CD14-positive monocyte (primary cell): ENCODE data around the gene RAET1G. TPM values are rescaled to one million over a fixed set of nuclear protein-coding genes. Genes with fewer than 3 reads are reported as not detected.
"Not testable (repeated sequence)": the region's sequence is repeated elsewhere in the genome, so short reads cannot be mapped to it uniquely, and the experiment has no call there.

Experiments
- DNase-seq, 3 donors: peaks; one replicate each; pipeline ENCODE4 v3.0.0-alpha.2; 2011 to 2022
- H2AFZ ChIP-seq: 2 replicates; pipeline ENCODE4 v1.6.0; 2012; ENCODE audit warnings: mild to moderate bottlenecking, low read depth, low read length, inconsistent platforms; ENCODE audit not compliant: insufficient read depth, poor library complexity, severe bottlenecking
- H3K27ac ChIP-seq, 2 donors: 1 replicate in 1 of 2; 2 replicates in 1 of 2; pipeline ENCODE4 v1.5.1; 2012 to 2013; ENCODE audit warnings: low read length in 2 of 2, control low read depth in 1 of 2, inconsistent platforms in 1 of 2, low read depth in 1 of 2, mild to moderate bottlenecking in 1 of 2
- H3K27me3 ChIP-seq, 2 donors: one replicate each; pipeline versions ENCODE4 v1.6.0 to v1.6.1; 2011 to 2013; ENCODE audit warnings: low read length in 2 of 2; ENCODE audit not compliant: control insufficient read depth in 2 of 2, insufficient read depth in 2 of 2
- H3K36me3 ChIP-seq, 2 donors: replicated peaks in 1 of 2; 1 replicate in 1 of 2; 2 replicates in 1 of 2; pipeline versions ENCODE4 v1.5.1 to v1.6.1; 2012 to 2013; ENCODE audit warnings: low read length in 2 of 2, control low read depth in 1 of 2, inconsistent platforms in 1 of 2, mild to moderate bottlenecking in 1 of 2; ENCODE audit not compliant: insufficient read depth in 2 of 2, control insufficient read depth in 1 of 2
- H3K4me1 ChIP-seq, 2 donors: 1 replicate in 1 of 2; 2 replicates in 1 of 2; pipeline versions ENCODE4 v1.5.1 to v1.6.1; 2012 to 2013; ENCODE audit warnings: low read length in 2 of 2, control low read depth in 1 of 2, inconsistent platforms in 1 of 2, mild to moderate bottlenecking in 1 of 2, moderate library complexity in 1 of 2; ENCODE audit not compliant: insufficient read depth in 2 of 2, control insufficient read depth in 1 of 2
- H3K4me2 ChIP-seq: replicated peaks from 2 replicates; pipeline ENCODE3; 2012; ENCODE audit warnings: low read length, moderate library complexity, mild to moderate bottlenecking; ENCODE audit not compliant: poor library complexity, severe bottlenecking; ENCODE audit errors: extremely low read depth
- H3K4me3 ChIP-seq, 3 experiments: fragments of 200-600 bp in 1 of 3; sonication (generic) in 1 of 3; replicated peaks in 1 of 3; 1 replicate in 2 of 3; 2 replicates in 1 of 3; pipeline ENCODE4 v1.5.1; 2011 to 2013; ENCODE audit warnings: low read length in 3 of 3, mild to moderate bottlenecking in 3 of 3, control low read depth in 2 of 3, low read depth in 2 of 3, inconsistent platforms in 1 of 3, moderate library complexity in 1 of 3
- H3K79me2 ChIP-seq: 2 replicates; pipeline ENCODE4 v1.6.0; 2012; ENCODE audit warnings: mild to moderate bottlenecking, control low read depth, inconsistent platforms, low read length, moderate library complexity; ENCODE audit not compliant: insufficient read depth
- H3K9ac ChIP-seq: 2 replicates; pipeline ENCODE4 v1.6.0; 2017; ENCODE audit warnings: low read length, mild to moderate bottlenecking; ENCODE audit not compliant: insufficient read depth, poor library complexity, severe bottlenecking
- H3K9me3 ChIP-seq, 2 donors: replicated peaks in 1 of 2; 1 replicate in 1 of 2; 2 replicates in 1 of 2; pipeline versions ENCODE4 v1.5.1 to v1.6.1; 2012 to 2013; ENCODE audit warnings: low read length in 2 of 2, control low read depth in 1 of 2; ENCODE audit not compliant: control insufficient read depth in 1 of 2, insufficient read depth in 1 of 2
- H4K20me1 ChIP-seq: 2 replicates; pipeline ENCODE4 v1.6.0; 2012; ENCODE audit warnings: mild to moderate bottlenecking, low read length, control low read depth, moderate library complexity; ENCODE audit not compliant: insufficient read depth
- H3K27ac Mint-ChIP-seq, 7 donors: one replicate each; pipeline ENCODE4 v1.8.0; 2020; ENCODE audit warnings: mild to moderate bottlenecking in 7 of 7, mixed read lengths in 7 of 7, moderate library complexity in 6 of 7, inconsistent platforms in 2 of 7
- H3K27me3 Mint-ChIP-seq, 3 donors: one replicate each; pipeline ENCODE4 v1.8.0; 2021 to 2022; ENCODE audit warnings: low read depth in 3 of 3, mild to moderate bottlenecking in 3 of 3, mixed read lengths in 3 of 3, moderate library complexity in 3 of 3, inconsistent platforms in 1 of 3
- H3K36me3 Mint-ChIP-seq, 2 donors: one replicate each; pipeline ENCODE4 v1.8.0; 2020; ENCODE audit warnings: mixed read lengths in 2 of 2, inconsistent platforms in 1 of 2, mild to moderate bottlenecking in 1 of 2
- H3K4me1 Mint-ChIP-seq: one replicate; pipeline ENCODE4 v1.8.0; 2020; ENCODE audit warnings: mild to moderate bottlenecking, mixed read lengths
- H3K4me3 Mint-ChIP-seq, 2 donors: one replicate each; pipeline ENCODE4 v1.8.0; 2020; ENCODE audit warnings: mild to moderate bottlenecking in 2 of 2, mixed read lengths in 2 of 2, moderate library complexity in 1 of 2
- H3K9me3 Mint-ChIP-seq, 7 donors: one replicate each; pipeline ENCODE4 v1.8.0; 2020 to 2022; ENCODE audit warnings: mixed read lengths in 7 of 7, mild to moderate bottlenecking in 6 of 7, moderate library complexity in 6 of 7, inconsistent platforms in 2 of 7
- CTCF ChIP-seq: fragments of 200-600 bp; IDR thresholded peaks from one replicate; pipeline ENCODE4 v1.8.0; 2022; ENCODE audit warnings: antibody characterized with exemption, mild to moderate bottlenecking
- WGBS: methylation state at CpG from one replicate; pipeline ENCODE4 v1.1.5; 2013; ENCODE audit warnings: missing lambda C conversion rate; ENCODE audit not compliant: insufficient coverage; 5-methylcytosine and 5-hydroxymethylcytosine counted together
- intact Hi-C, 2 donors: fragments of 100-400 bp; cut with micrococcal nuclease; formaldehyde crosslinking; loops; one replicate each; pipeline versions ENCODE4 v1.15.0 to v1.15.1; 2023
- polyA minus RNA-seq: library from RNA; depleted of rRNA, polyadenylated mRNA; stranded (reverse); fragments of >200 nt; gene quantifications from 2 replicates; pipeline ENCODE4 v1.2.3, GENCODE V29; 2012
- polyA plus RNA-seq, 3 donors: library from polyadenylated mRNA; depleted of rRNA in 1 of 3; unstranded in 2 of 3; stranded (reverse) in 1 of 3; fragments of 300-500 nt in 2 of 3; fragments of >200 nt in 1 of 3; fragmentation: Illumina TruSeq in 2 of 3; gene quantifications; 1 replicate in 2 of 3; 2 replicates in 1 of 3; pipeline ENCODE4 v1.2.3, GENCODE V29; 2012 to 2021
- total RNA-seq, 12 experiments: library from RNA in 1 of 12; stranded (reverse) in 1 of 12; fragments of 120-200 nt in 1 of 12; gene quantifications; one replicate each; pipeline ENCODE4 v1.2.4 and lab custom pipeline; 2013 to 2026; ENCODE audit warnings: mixed read lengths in 6 of 12, inconsistent platforms in 1 of 12

Gene RAET1G
- total RNA-seq (2013), result not detected
- polyA plus RNA-seq (not detected), polyA minus RNA-seq (not detected in 2 replicates), total RNA-seq (lab: John Stamatoyannopoulos, UW) (0 to 0.81 (median 0.18) reads per million in 11 experiments)

GRCh38 chr6:149922642-149923326 lies at the start of gene RAET1G:
Gene RAET1G, minus strand, starts transcription at chr6:149923121. Its CDS starts 111 bp downstream, at chr6:149923010.
- Mint-ChIP-seq H3K27ac (peak within 1 kb of the TSS in 4 of 7 donors; percentile 18 to 59 (median 40)), H3K9me3 (peaks cover 0 to 26% (median 16%) of the 10 kb centered on the region in 7 donors), H3K4me3 (peak within 1 kb of the TSS; percentile 78 to 96), H3K27me3 (peaks cover 63 to 75% (median 70%) of the 10 kb centered on the region in 3 donors), H3K4me1 (peaks cover 31% of the 10 kb centered on the region), H3K36me3 (peaks cover 8 to 15% of the 10 kb centered on the region in 2 donors)
- H2AFZ ChIP-seq, result peak within 1 kb of the TSS; percentile 66
- H3K4me3 ChIP-seq, result peak within 1 kb of the TSS; percentile 8 to 73 (median 23)
- H3K36me3 ChIP-seq, result no peaks in the 10 kb centered on the region
- peaks cover 28 to 29% of the 10 kb centered on the region in 2 donors for H3K4me1 ChIP-seq
- peak within 1 kb of the TSS; percentile 75 for H3K4me2 ChIP-seq
- WGBS, result under 1% methylated on average over 36 of the region's 40 CpGs
- H4K20me1 ChIP-seq, result no peaks in the 10 kb centered on the region
- peak; percentile 75 to 82 (median 76) for DNase-seq
- no peak within 1 kb of the TSS for H3K27ac ChIP-seq
- TF ChIP-seq CTCF, result no peak
- H3K79me2 ChIP-seq, result no peaks in the 10 kb centered on the region
- H3K9ac ChIP-seq, result peak within 1 kb of the TSS; percentile 27
- H3K9me3 ChIP-seq, result peaks cover 0 to 4% of the 10 kb centered on the region in 2 donors
- intact Hi-C loops, result loop anchor here in 1 of 2 donors (5.0 to 10.0 kb wide), 2 partner anchors 85 to 198 kb away; no protein-coding TSS in a partner anchor
- peaks cover 25 to 60% of the 10 kb centered on the region in 2 donors for H3K27me3 ChIP-seq

- H3K4me1 ChIP-seq, result peaks cover 8% of the 10 kb centered on the region in 2 donors
- H3K9me3 Mint-ChIP-seq, result peaks cover 2 to 23% (median 12%) of the 10 kb centered on the region in 7 donors
- H3K36me3 ChIP-seq, result no peaks in the 10 kb centered on the region
- WGBS, result 85% methylated on average over 2 of the region's 2 CpGs
- H3K27ac ChIP-seq, result no peak overlapping the region
- no peak overlapping the region for H3K4me2 ChIP-seq
- no peaks in the 10 kb centered on the region for H3K79me2 ChIP-seq
- H3K27me3 Mint-ChIP-seq, result peaks cover 57 to 76% (median 62%) of the 10 kb centered on the region in 3 donors
- peaks cover 3% of the 10 kb centered on the region for H4K20me1 ChIP-seq
- no peak for DNase-seq
- peaks cover 7% of the 10 kb centered on the region for H3K4me1 Mint-ChIP-seq
- H3K9me3 ChIP-seq, result peaks cover 4 to 9% of the 10 kb centered on the region in 2 donors
- H3K9ac ChIP-seq, result no peak overlapping the region
- peak overlapping the region in 1 of 2 donors; percentile 35 for H3K4me3 Mint-ChIP-seq
- no peak for TF ChIP-seq CTCF
- H3K36me3 Mint-ChIP-seq, result peaks cover 6% of the 10 kb centered on the region in 2 donors
- no peak overlapping the region for H3K4me3 ChIP-seq
- intact Hi-C loops, result no loop called here
- no peak overlapping the region for H3K27ac Mint-ChIP-seq
- no peak overlapping the region for H2AFZ ChIP-seq
- H3K27me3 ChIP-seq, result peaks cover 21 to 77% of the 10 kb centered on the region in 2 donors
These were observed 46.7 kb upstream of the RAET1G start for GRCh38 chr6:149969635-149970034.

- DNase-seq, H3K4me3 ChIP-seq, H3K27ac ChIP-seq, H3K36me3 ChIP-seq, H4K20me1 ChIP-seq, H3K27ac Mint-ChIP-seq, H3K79me2 ChIP-seq, H3K9ac ChIP-seq, H2AFZ ChIP-seq, intact Hi-C loops, H3K4me2 ChIP-seq: not testable (repeated sequence)
- Mint-ChIP-seq H3K27me3 (peaks cover 59 to 76% (median 66%) of the 10 kb centered on the region in 3 donors), H3K4me3 (peak overlapping the region in 1 of 2 donors; percentile 18), H3K36me3 (peaks cover 12% of the 10 kb centered on the region in 2 donors), H3K4me1 (peaks cover 14% of the 10 kb centered on the region), H3K9me3 (peaks cover 5 to 30% (median 19%) of the 10 kb centered on the region in 7 donors)
- peaks cover 21 to 80% of the 10 kb centered on the region in 2 donors for H3K27me3 ChIP-seq
- peaks cover 15% of the 10 kb centered on the region in 2 donors for H3K4me1 ChIP-seq
- peaks cover 11 to 15% of the 10 kb centered on the region in 2 donors for H3K9me3 ChIP-seq
- 75% methylated on average over 2 of the region's 2 CpGs for WGBS
These were observed 46.0 kb upstream of the RAET1G start for GRCh38 chr6:149968909-149969308.
